HepG2 (cell line): ENCODE results near the gene FAM83E. TPM values are rescaled to one million over a fixed set of nuclear protein-coding genes. Genes with fewer than 3 reads are reported as not detected.
A peak's percentile ranks its signal among the peaks of the same experiment; 100 is the strongest.

ENCODE experiments used
- ARNTL ChIP-seq: sonication (generic); formaldehyde crosslinking; IDR thresholded peaks from 2 replicates; pipeline ENCODE4 v1.4.0; 2020; ENCODE audit warnings: mild to moderate bottlenecking, missing genetic modification reagents
- CENPX ChIP-seq: sonication (generic); formaldehyde crosslinking; IDR thresholded peaks from 2 replicates; pipeline ENCODE4 v1.9.0; 2021; ENCODE audit warnings: mild to moderate bottlenecking, missing genetic modification reagents, moderate library complexity
- CREB3 ChIP-seq: sonication (generic); formaldehyde crosslinking; IDR thresholded peaks from 2 replicates; pipeline ENCODE4 v1.5.0; 2020; ENCODE audit warnings: missing genetic modification reagents
- CSRNP2 ChIP-seq: sonication (generic); formaldehyde crosslinking; conservative IDR thresholded peaks from 2 replicates; pipeline ENCODE4 v1.8.0; 2022; ENCODE audit warnings: low read depth, missing genetic modification reagents
- ESRRA ChIP-seq: sonication (generic); formaldehyde crosslinking; IDR thresholded peaks from 2 replicates; pipeline ENCODE4 v1.5.1; 2020; ENCODE audit warnings: mild to moderate bottlenecking, low read depth, missing genetic modification reagents
- FOSL2 ChIP-seq: sonication (generic); formaldehyde crosslinking; IDR thresholded peaks from 2 replicates; pipeline ENCODE4 v1.4.0; 2020; ENCODE audit warnings: missing genetic modification reagents
- GATAD2A ChIP-seq: IDR thresholded peaks from 2 replicates; pipeline ENCODE4 v1.6.1; 2016
- GZF1 ChIP-seq: sonication (generic); formaldehyde crosslinking; IDR thresholded peaks from 2 replicates; pipeline ENCODE4 v1.5.1; 2020; ENCODE audit warnings: mild to moderate bottlenecking, missing genetic modification reagents
- NR2F1 ChIP-seq, 2 experiments: fragments of 450-650 bp in 1 of 2; formaldehyde crosslinking in 1 of 2; IDR thresholded peaks; 2 replicates each; pipeline versions ENCODE4 v1.5.0 to v1.6.1; 2016 to 2020; ENCODE audit warnings: mild to moderate bottlenecking in 1 of 2, missing compliant biosample characterization in 1 of 2, missing genetic modification reagents in 1 of 2, moderate library complexity in 1 of 2
- POLR2AphosphoS5 ChIP-seq: IDR thresholded peaks from 2 replicates; pipeline ENCODE4 v1.6.1; 2012; ENCODE audit warnings: low read depth, low read length
- TBX3 ChIP-seq: fragments of 450-650 bp; IDR thresholded peaks from 2 replicates; pipeline ENCODE4 v1.6.1; 2017; ENCODE audit warnings: antibody characterized with exemption, mild to moderate bottlenecking, inconsistent platforms, borderline replicate concordance
- TEF ChIP-seq: sonication (generic); formaldehyde crosslinking; IDR thresholded peaks from 2 replicates; pipeline ENCODE4 v1.5.0; 2020; ENCODE audit warnings: missing genetic modification reagents
- THAP7 ChIP-seq: sonication (generic); formaldehyde crosslinking; IDR thresholded peaks from 2 replicates; pipeline ENCODE4 v1.8.1; 2023; ENCODE audit warnings: mild to moderate bottlenecking, missing genetic modification reagents
- THRA ChIP-seq: sonication (generic); formaldehyde crosslinking; IDR thresholded peaks from 2 replicates; pipeline ENCODE4 v1.4.0; 2020; ENCODE audit warnings: missing genetic modification reagents, borderline replicate concordance
- ZNF609 ChIP-seq: sonication (generic); formaldehyde crosslinking; IDR thresholded peaks from 2 replicates; pipeline ENCODE4 v1.4.0; 2020; ENCODE audit warnings: mild to moderate bottlenecking, missing genetic modification reagents, borderline replicate concordance
- ZNF710 ChIP-seq: sonication (generic); formaldehyde crosslinking; IDR thresholded peaks from 2 replicates; pipeline ENCODE4 v1.5.0; 2020; ENCODE audit warnings: mild to moderate bottlenecking, missing genetic modification reagents, borderline replicate concordance
- ZNF713 ChIP-seq: sonication (generic); formaldehyde crosslinking; IDR thresholded peaks from 2 replicates; pipeline ENCODE4 v1.4.0; 2020; ENCODE audit warnings: mild to moderate bottlenecking, missing genetic modification reagents
- ZNF737 ChIP-seq: sonication (generic); formaldehyde crosslinking; IDR thresholded peaks from 2 replicates; pipeline ENCODE4 v1.5.0; 2020; ENCODE audit warnings: missing genetic modification reagents, mild to moderate bottlenecking, borderline replicate concordance
- polyA plus RNA-seq, 8 experiments: library from polyadenylated mRNA; depleted of rRNA in 3 of 8; stranded (reverse) in 7 of 8; unstranded in 1 of 8; fragments of >200 nt; fragmentation: Illumina TruSeq in 4 of 8; extraction: Trizol in 4 of 8; gene quantifications; 2 replicates each; pipeline versions ENCODE4 v1.2.1 to v1.2.3, GENCODE V29; 2011 to 2016; ENCODE audit warnings: low read depth in 4 of 8, missing spikeins in 1 of 8, mixed read lengths in 1 of 8; ENCODE audit not compliant: insufficient read depth in 1 of 8
- total RNA-seq, 5 experiments: library from RNA; depleted of rRNA; stranded (reverse); fragments of >200 nt; fragmentation: Illumina TruSeq; extraction: Trizol; gene quantifications; 2 replicates each; pipeline ENCODE4 v1.2.3, GENCODE V29; 2016; ENCODE audit warnings: low read depth in 1 of 5

The FAM83E gene
- total and polyA plus RNA-seq, 2 of the 13 experiments (the other 11 are each of a cell fraction or from before 2014, with no cell fraction given), result 0.18 to 0.60 TPM

- TF ChIP-seq GZF1 (no peak), GATAD2A (CRISPR knock-in tag) (peak; percentile 64), ARNTL (CRISPR knock-in tag) (no peak), ZNF737 (no peak), ZNF609 (CRISPR knock-in tag) (no peak), THAP7 (CRISPR knock-in tag) (no peak), ESRRA (CRISPR knock-in tag) (no peak), THRA (CRISPR knock-in tag) (peak; percentile 95), POLR2AphosphoS5 (no peak), CSRNP2 (CRISPR knock-in tag) (no peak), FOSL2 (CRISPR knock-in tag) (peak; percentile 93), CENPX (no peak), TBX3 (peak; percentile 28; the same call in 1 of the 2 replicates), ZNF713 (CRISPR knock-in tag) (no peak), CREB3 (CRISPR knock-in tag) (no peak), TEF (CRISPR knock-in tag) (no peak), NR2F1 (CRISPR knock-in tag; IDR thresholded peaks at IDR 0.05) (peak in 1 of 2 experiments; percentile 45; a peak in 1 of 4 replicates), ZNF710 (CRISPR knock-in tag) (no peak)
Observed at GRCh38 chr19:48565090-48565489, 49.8 kb downstream of the FAM83E start (continued).
